GM18909 (cell line): ENCODE data around the gene C10orf71.
A peak's percentile ranks its signal among the peaks of the same experiment; 100 is the strongest.

Source experiments
- ATAC-seq: cut with Tn5 transposase; IDR thresholded peaks from one replicate; pipeline ENCODE4 v1.9.1; 2021; ENCODE audit warnings: mild to moderate bottlenecking; ENCODE audit not compliant: unreplicated experiment, poor library complexity

Gene C10orf71

GRCh38 chr10:49356944-49357343 lies 58.0 kb downstream of the C10orf71 start:
- no peak for ATAC-seq

- no peak for ATAC-seq
Observed at GRCh38 chr10:49357910-49358309, 58.9 kb downstream of the C10orf71 start.

- ATAC-seq, result no peak
Observed at GRCh38 chr10:49359349-49360270, 60.6 kb downstream of the C10orf71 start.

GRCh38 chr10:49360271-49361177 lies 61.6 kb downstream of the C10orf71 start:
- no peak for ATAC-seq

- ATAC-seq, result no peak
Observed at GRCh38 chr10:49361178-49361554, 62.2 kb downstream of the C10orf71 start.

GRCh38 chr10:49361735-49362568 lies 63.0 kb downstream of the C10orf71 start:
- no peak for ATAC-seq

- ATAC-seq, result peak; percentile 90
Observed at GRCh38 chr10:49362596-49363260, 63.8 kb downstream of the C10orf71 start.

GRCh38 chr10:49363309-49364031 lies 64.5 kb downstream of the C10orf71 start:
- no peak for ATAC-seq

- ATAC-seq, result no peak
Observed at GRCh38 chr10:49364051-49364450, 65.1 kb downstream of the C10orf71 start.

GRCh38 chr10:49364747-49365146 lies 65.8 kb downstream of the C10orf71 start:
- ATAC-seq, result no peak

GRCh38 chr10:49365275-49365674 lies 66.3 kb downstream of the C10orf71 start:
- no peak for ATAC-seq

- no peak for ATAC-seq
Observed at GRCh38 chr10:49365675-49366415, 66.9 kb downstream of the C10orf71 start.

- ATAC-seq, result no peak
Observed at GRCh38 chr10:49366460-49366859, 67.5 kb downstream of the C10orf71 start.

GRCh38 chr10:49367600-49367999 lies 68.6 kb downstream of the C10orf71 start:
- no peak for ATAC-seq

GRCh38 chr10:49368256-49368655 lies 69.3 kb downstream of the C10orf71 start:
- no peak for ATAC-seq

- ATAC-seq, result no peak
Observed at GRCh38 chr10:49369216-49370162, 70.5 kb downstream of the C10orf71 start.
